GM23338 (cell line): ENCODE data around the gene MGAT5. TPM values are rescaled to one million over a fixed set of nuclear protein-coding genes. Genes with fewer than 3 reads are reported as not detected.

Experiments used
- ATAC-seq: fragments of 200-7000 bp; cut with Tn5 transposase; 3 replicates; pipeline ENCODE4 v1.9.1; 2020
- DNase-seq: peaks from one replicate; pipeline ENCODE4 v3.0.0-alpha.2; 2015; ENCODE audit warnings: low spot score
- H2AFZ ChIP-seq: fragments of 200-600 bp; sonication (generic); 2 replicates; pipeline ENCODE4 v1.8.0; 2016; ENCODE audit warnings: antibody characterized with exemption, mild to moderate bottlenecking, moderate library complexity
- H3F3A ChIP-seq: fragments of 200-600 bp; sonication (generic); replicated peaks from 2 replicates; pipeline ENCODE4 v1.8.0; 2017; ENCODE audit warnings: antibody characterized with exemption, mixed run types, low read depth
- H3K27ac ChIP-seq: fragments of 200-600 bp; sonication (generic); 2 replicates; pipeline ENCODE4 v1.6.1; 2016; ENCODE audit warnings: low read depth
- H3K27me3 ChIP-seq: fragments of 200-600 bp; sonication (generic); 2 replicates; pipeline ENCODE4 v1.8.0; 2016; ENCODE audit warnings: mild to moderate bottlenecking, mixed run types, moderate library complexity; ENCODE audit not compliant: insufficient read depth
- H3K36me3 ChIP-seq: fragments of 200-600 bp; sonication (generic); 2 replicates; pipeline ENCODE4 v1.8.0; 2016; ENCODE audit warnings: mild to moderate bottlenecking; ENCODE audit not compliant: insufficient read depth
- H3K4me1 ChIP-seq: fragments of 200-600 bp; sonication (generic); 2 replicates; pipeline ENCODE4 v1.8.0; 2016; ENCODE audit warnings: mild to moderate bottlenecking, moderate library complexity; ENCODE audit not compliant: insufficient read depth
- H3K4me2 ChIP-seq: fragments of 200-600 bp; sonication (generic); 2 replicates; pipeline ENCODE4 v1.7.1; 2017; ENCODE audit warnings: mixed run types
- H3K4me3 ChIP-seq: fragments of 200-600 bp; sonication (generic); 2 replicates; pipeline ENCODE4 v1.6.1; 2016; ENCODE audit warnings: mixed run types
- H3K79me2 ChIP-seq: fragments of 200-600 bp; sonication (generic); replicated peaks from 2 replicates; pipeline ENCODE4 v1.8.0; 2017; ENCODE audit warnings: mild to moderate bottlenecking; ENCODE audit not compliant: insufficient read depth
- H3K9me2 ChIP-seq: fragments of 200-600 bp; sonication (generic); 2 replicates; pipeline ENCODE4 v1.8.0; 2017; ENCODE audit not compliant: insufficient read depth
- H4K20me1 ChIP-seq: fragments of 200-600 bp; sonication (generic); replicated peaks from 2 replicates; pipeline ENCODE4 v1.8.0; 2017; ENCODE audit warnings: mild to moderate bottlenecking; ENCODE audit not compliant: insufficient read depth
- H3K27ac Mint-ChIP-seq: 2 replicates; pipeline ENCODE4 v1.8.0; 2020; ENCODE audit warnings: inconsistent platforms, mild to moderate bottlenecking, moderate library complexity, mixed read lengths
- H3K27me3 Mint-ChIP-seq: 3 replicates; pipeline ENCODE4 v1.8.0; 2022; ENCODE audit warnings: low read depth, mild to moderate bottlenecking, moderate library complexity, mixed read lengths, inconsistent platforms; ENCODE audit not compliant: insufficient read depth, poor library complexity
- H3K36me3 Mint-ChIP-seq: 3 replicates; pipeline ENCODE4 v1.8.0; 2021; ENCODE audit warnings: low read depth, mild to moderate bottlenecking, inconsistent platforms, moderate library complexity, mixed read lengths
- H3K4me1 Mint-ChIP-seq: 3 replicates; pipeline ENCODE4 v1.8.0; 2020; ENCODE audit warnings: mild to moderate bottlenecking, inconsistent platforms, mixed read lengths
- H3K4me3 Mint-ChIP-seq: 3 replicates; pipeline ENCODE4 v1.8.0; 2021; ENCODE audit warnings: moderate library complexity, mild to moderate bottlenecking, inconsistent platforms, mixed read lengths
- H3K9me3 Mint-ChIP-seq: 3 replicates; pipeline ENCODE4 v1.8.0; 2020; ENCODE audit warnings: moderate library complexity, mild to moderate bottlenecking, inconsistent platforms, mixed read lengths
- CREB1 ChIP-seq: fragments of 250-450 bp; sonication (Bioruptor Pico); IDR thresholded peaks from 2 replicates; pipeline ENCODE4 v1.5.0; 2020; ENCODE audit warnings: low read depth, mild to moderate bottlenecking, moderate library complexity
- ETS1 ChIP-seq: IDR thresholded peaks from 2 replicates; pipeline ENCODE4 v1.6.1; 2016; ENCODE audit warnings: antibody characterized with exemption
- EZH2 ChIP-seq: fragments of 200-600 bp; sonication (generic); IDR thresholded peaks from one replicate; pipeline ENCODE4 v1.8.0; 2017; ENCODE audit warnings: antibody characterized with exemption, mild to moderate bottlenecking, low read depth; ENCODE audit not compliant: unreplicated experiment
- EZH2phosphoT487 ChIP-seq: fragments of 200-600 bp; sonication (generic); IDR thresholded peaks from one replicate; pipeline ENCODE4 v1.8.1; 2018; ENCODE audit warnings: antibody characterized with exemption; ENCODE audit not compliant: unreplicated experiment
- POLR2AphosphoS5 ChIP-seq: IDR thresholded peaks from 2 replicates; pipeline ENCODE4 v1.6.1; 2016; ENCODE audit warnings: antibody characterized with exemption, low read depth
- REST ChIP-seq: IDR thresholded peaks from one replicate; pipeline ENCODE4 v1.6.1; 2018; ENCODE audit warnings: antibody characterized with exemption; ENCODE audit not compliant: unreplicated experiment
- ZNF114 ChIP-seq: fragments of 250-450 bp; sonication (Bioruptor Pico); IDR thresholded peaks from 2 replicates; pipeline ENCODE4 v1.5.0; 2020; ENCODE audit warnings: mild to moderate bottlenecking, moderate library complexity
- ZNF331 ChIP-seq: fragments of 250-450 bp; sonication (Bioruptor Pico); IDR thresholded peaks from 2 replicates; pipeline ENCODE4 v1.5.0; 2020; ENCODE audit warnings: low read depth, mild to moderate bottlenecking, moderate library complexity
- ZNF462 ChIP-seq: fragments of 250-450 bp; sonication (Bioruptor Pico); IDR thresholded peaks from 2 replicates; pipeline ENCODE4 v1.5.0; 2020; ENCODE audit warnings: mild to moderate bottlenecking, moderate library complexity
- polyA plus RNA-seq: library from polyadenylated mRNA; unstranded; fragments of >200 nt; fragmentation: Nextera tagmentation; extraction: Ambion mirVana; gene quantifications from 2 replicates; pipeline ENCODE4 v1.2.1, GENCODE V29; 2016
- total RNA-seq: library from RNA; depleted of rRNA; stranded (reverse); fragments of >200 nt; shearing (Covaris generic); gene quantifications from 2 replicates; pipeline ENCODE4 v1.2.3, GENCODE V29; 2014

MGAT5 gene
- total and polyA plus RNA-seq, 2 experiments from 2014 or later = 4.6 to 27.6 TPM

GRCh38 chr2:134280726-134281125 is 26.9 kb downstream of the MGAT5 start:
- no peaks in the 10 kb centered on the region for H3K36me3 ChIP-seq
- H4K20me1 ChIP-seq = peaks cover 10% of the 10 kb centered on the region; the same call in 1 of the 2 replicates
- TF ChIP-seq ZNF114 (no peak), EZH2phosphoT487 (no peak), ETS1 (no peak)
- no peaks in the 10 kb centered on the region for H3K9me2 ChIP-seq
- DNase-seq = no peak
- H3K4me1 ChIP-seq = peaks cover 6% of the 10 kb centered on the region
- no peak overlapping the region for H3K27ac ChIP-seq
- H3K9me3 Mint-ChIP-seq = no peaks in the 10 kb centered on the region
- peaks cover 10% of the 10 kb centered on the region for H3K4me1 Mint-ChIP-seq
- no peaks in the 10 kb centered on the region for H3K27me3 ChIP-seq
- peaks cover 15% of the 10 kb centered on the region for H3K27me3 Mint-ChIP-seq
- H2AFZ ChIP-seq = no peak overlapping the region
- H3K4me3 ChIP-seq = no peak overlapping the region
- no peak overlapping the region for H3K27ac Mint-ChIP-seq
- no peak overlapping the region for H3K4me2 ChIP-seq
- no peak overlapping the region for H3K4me3 Mint-ChIP-seq
- H3F3A ChIP-seq = no peaks in the 10 kb centered on the region
- no peaks in the 10 kb centered on the region; the same call in 2 of the 3 replicates for H3K36me3 Mint-ChIP-seq
- no peak for ATAC-seq
- peaks cover 3% of the 10 kb centered on the region for H3K79me2 ChIP-seq

- Histone ChIP-seq H3K9me2 (no peaks in the 10 kb centered on the region), H3K36me3 (no peaks in the 10 kb centered on the region), H3K27me3 (no peaks in the 10 kb centered on the region), H2AFZ (no peak overlapping the region), H3K4me2 (no peak overlapping the region), H3K79me2 (peaks cover 7% of the 10 kb centered on the region), H3K4me1 (no peaks in the 10 kb centered on the region), H3K4me3 (no peak overlapping the region), H3K27ac (no peak overlapping the region), H4K20me1 (peaks cover 6% of the 10 kb centered on the region; the same call in 1 of the 2 replicates), H3F3A (no peaks in the 10 kb centered on the region)
- DNase-seq = no peak
- no peaks in the 10 kb centered on the region for H3K9me3 Mint-ChIP-seq
- no peak overlapping the region for H3K4me3 Mint-ChIP-seq
- no peak for ATAC-seq
- H3K27ac Mint-ChIP-seq = no peak overlapping the region
- peaks cover 9% of the 10 kb centered on the region for H3K27me3 Mint-ChIP-seq
- H3K4me1 Mint-ChIP-seq = peaks cover 3% of the 10 kb centered on the region
- no peaks in the 10 kb centered on the region; the same call in 2 of the 3 replicates for H3K36me3 Mint-ChIP-seq
- TF ChIP-seq ZNF114 = no peak
- TF ChIP-seq ZNF462 (CRISPR knock-in tag) = no peak
- TF ChIP-seq ZNF331 (CRISPR knock-in tag) = no peak
- no peak for TF ChIP-seq REST
- TF ChIP-seq EZH2 = no peak
- TF ChIP-seq POLR2AphosphoS5 = no peak
- TF ChIP-seq CREB1 (CRISPR knock-in tag) = no peak
- TF ChIP-seq EZH2phosphoT487 = no peak
Observed at GRCh38 chr2:134281815-134282419, 28.0 kb downstream of the MGAT5 start.
